Suppressor macrophage (primary cell): ENCODE measurements around the gene SUV39H2.
"Not testable (repeated sequence)": the region's sequence is repeated elsewhere in the genome, so short reads cannot be mapped to it uniquely, and the experiment has no call there.

Experiments used
- DNase-seq, 4 experiments: peaks; one replicate each; pipeline ENCODE4 v3.0.0-alpha.2; 2020 to 2022

Gene SUV39H2

DNA sequence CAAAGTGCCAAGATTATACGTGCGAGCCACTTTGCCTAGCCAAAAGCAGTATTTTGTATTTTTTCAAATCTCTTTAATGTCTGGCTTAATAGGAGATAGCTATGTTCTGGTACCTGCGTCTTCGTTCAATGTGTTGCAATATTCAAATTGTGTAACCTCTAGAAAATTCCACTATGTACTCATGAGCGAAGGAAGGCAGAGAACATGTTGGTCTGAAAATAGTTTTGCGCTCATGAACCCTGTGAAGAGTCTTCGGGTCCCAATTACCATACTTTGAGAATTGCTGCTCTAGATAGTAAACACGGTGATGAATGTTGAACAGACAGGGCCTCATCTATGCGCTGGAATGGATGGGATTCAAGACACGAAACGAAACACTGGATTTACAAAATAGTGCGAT lies 2.7 kb upstream of the SUV39H2 start:
- no peak for DNase-seq

DNA sequence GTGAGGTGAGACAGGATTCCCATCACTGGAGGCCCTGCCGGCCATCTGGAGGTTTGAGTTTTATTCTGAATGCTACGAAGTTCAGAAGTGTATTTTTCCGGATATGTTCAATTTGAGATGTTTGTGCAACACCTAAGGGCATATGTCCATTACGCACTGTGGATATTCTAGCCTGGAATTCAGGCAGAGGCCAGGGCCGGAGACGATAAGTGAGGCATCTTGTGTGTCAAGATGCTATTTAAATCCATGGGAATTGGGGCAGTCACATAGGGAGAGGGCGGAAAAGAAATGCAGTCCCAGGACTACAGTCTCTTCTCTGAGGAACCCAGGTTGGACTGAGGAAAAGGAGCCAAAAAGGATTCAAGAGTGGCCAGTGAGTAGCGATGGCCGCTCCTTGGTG lies 1.9 kb upstream of the SUV39H2 start:
- no peak for DNase-seq

GRCh38 chr10:14879124-14879927 lies 660 bp downstream of the SUV39H2 start:
- DNase-seq = peak; percentile 22 to 62 (median 36)

DNA sequence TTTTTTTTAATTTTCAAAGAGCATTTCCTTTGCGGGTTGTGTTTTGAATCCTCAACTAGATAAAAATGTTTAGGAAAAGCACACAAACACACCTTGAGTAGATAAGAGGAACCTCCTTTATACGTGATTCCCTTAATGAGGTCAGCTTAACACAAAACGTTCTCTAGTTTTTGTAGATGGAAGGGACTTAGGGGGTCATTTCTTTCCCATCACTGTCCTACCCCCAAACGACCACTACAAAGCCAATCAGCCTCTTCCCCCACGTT lies 1.2 kb downstream of the SUV39H2 start:
- DNase-seq = no peak

DNA sequence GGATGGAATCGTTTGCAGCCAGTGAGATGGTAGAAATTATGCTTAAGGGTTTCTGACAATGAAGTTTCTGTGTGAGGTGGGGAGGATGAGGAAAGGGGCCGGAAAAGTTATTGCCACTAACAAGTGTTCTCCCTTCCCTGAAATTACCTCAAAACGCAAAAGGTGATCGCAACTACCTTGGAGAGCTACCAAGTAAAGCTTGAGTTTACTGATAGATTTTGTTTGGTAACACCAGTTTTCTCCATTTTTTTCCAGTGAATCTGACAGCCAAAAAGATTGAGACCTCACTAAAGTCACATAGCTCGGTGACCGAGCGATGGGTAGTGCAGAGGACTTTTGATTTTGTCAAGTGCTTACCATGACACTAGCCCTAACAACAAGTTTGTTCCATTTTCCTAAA lies 1.6 kb downstream of the SUV39H2 start:
- no peak for DNase-seq

GRCh38 chr10:14884082-14884481 lies 5.4 kb downstream of the SUV39H2 start:
- peak; percentile 9 to 49 (median 24) for DNase-seq

DNA sequence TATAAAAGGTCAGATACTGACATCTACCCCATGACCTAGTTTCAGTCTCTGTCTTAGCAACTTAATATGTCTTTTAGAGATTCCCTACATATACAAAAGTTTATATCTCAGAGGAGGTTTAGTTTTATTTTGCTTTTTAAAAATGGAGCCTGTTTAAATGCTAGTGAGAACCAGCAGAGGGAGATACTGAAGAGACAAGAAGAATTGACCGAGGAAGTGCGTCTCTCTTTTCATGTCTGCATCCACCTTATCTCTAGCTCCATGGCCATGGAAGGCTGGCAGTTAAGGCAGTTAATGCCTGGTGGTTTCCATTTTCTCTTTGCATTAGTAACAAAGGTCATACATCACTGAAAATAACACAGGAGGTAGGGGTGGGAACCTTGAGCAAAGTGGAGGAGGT lies 10.7 kb downstream of the SUV39H2 start:
- peak in 2 of 4 experiments; percentile 4 to 9 for DNase-seq

DNA sequence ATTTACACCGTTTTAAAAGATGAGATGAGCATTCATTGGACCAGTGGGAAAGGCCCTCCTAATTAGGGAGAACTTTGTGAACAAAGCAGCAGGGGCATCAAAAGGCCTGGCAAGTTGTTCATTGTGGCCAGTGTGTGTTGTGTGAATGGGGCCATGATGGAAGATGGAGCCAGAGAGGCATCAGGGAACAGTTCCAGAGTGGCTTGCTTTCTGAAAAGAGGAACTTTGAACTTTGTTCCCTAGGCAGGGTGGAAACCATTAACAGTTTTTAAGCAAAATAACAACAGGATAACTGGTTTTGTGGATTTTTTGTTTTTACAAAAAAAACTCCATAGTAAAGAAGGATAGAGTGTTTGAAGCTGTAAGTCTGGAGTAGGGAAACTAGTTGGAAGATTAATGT lies 12.5 kb downstream of the SUV39H2 start:
- peak in 2 of 4 experiments; percentile 3 to 14 for DNase-seq

DNA sequence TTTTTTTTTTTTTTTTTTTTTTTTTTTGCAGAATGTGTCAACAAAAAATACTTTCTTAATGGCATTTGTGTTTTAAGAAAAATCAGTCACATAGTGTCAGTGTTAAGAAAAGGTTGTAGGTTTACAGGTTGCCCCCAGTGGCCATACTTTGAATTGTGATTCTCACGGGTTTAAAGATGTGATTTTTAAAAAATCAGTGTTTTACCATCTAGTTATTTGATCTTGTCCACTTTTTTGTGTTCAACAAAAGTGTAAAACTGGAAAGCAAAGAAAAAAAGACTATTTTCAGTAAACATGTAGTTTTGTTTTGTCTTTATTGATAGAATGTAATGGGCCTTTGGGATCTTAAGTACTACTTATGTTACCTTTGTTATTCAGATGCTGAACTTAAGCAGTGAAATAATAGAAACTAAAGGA lies 25.7 kb downstream of the SUV39H2 start:
- DNase-seq = peak; percentile 30 to 52 (median 44)

GRCh38 chr10:14904864-14905263 lies 26.2 kb downstream of the SUV39H2 start:
- no peak for DNase-seq

DNA sequence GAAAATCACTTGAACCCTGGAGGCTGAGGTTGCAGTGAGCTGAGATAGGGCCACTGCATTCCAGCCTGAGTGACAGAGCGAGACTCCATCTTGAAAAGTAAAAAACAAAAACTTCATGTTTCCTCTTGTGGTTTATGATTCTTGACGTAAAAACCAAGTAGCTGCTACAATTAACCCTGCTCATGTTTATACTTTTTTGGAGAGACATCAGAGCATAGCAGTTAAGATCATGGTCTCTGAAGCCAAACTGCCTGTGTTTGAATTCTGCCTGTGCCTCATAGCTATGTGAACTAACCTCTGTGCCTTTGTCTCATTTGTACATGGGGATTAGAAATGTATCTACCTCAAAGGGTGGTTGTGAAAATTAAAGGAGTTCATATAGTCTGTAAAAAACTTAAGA lies 27.2 kb downstream of the SUV39H2 start:
- no peak for DNase-seq

- DNase-seq = no peak
Measured at GRCh38 chr10:14906765-14907164, 28.1 kb downstream of the SUV39H2 start.

DNA sequence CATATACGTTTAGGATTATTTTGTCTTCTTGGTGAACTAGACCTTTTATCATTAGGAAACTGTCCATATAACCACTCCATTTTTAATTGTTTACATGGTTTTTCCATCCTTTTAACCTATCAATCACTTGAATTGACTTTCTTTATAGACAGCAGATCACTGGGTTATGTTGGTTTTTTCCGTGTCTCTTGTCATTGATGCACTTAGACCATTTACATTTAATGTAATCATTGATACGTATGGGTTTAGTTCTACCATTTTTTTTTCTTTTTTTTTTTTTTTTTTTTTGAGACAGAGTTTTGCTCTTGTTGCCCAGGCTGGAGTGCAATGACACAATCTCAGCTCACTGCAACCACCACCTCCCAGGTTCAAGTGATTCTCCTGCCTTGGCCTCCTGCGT lies 28.9 kb downstream of the SUV39H2 start:
- not testable (repeated sequence) for DNase-seq

DNA sequence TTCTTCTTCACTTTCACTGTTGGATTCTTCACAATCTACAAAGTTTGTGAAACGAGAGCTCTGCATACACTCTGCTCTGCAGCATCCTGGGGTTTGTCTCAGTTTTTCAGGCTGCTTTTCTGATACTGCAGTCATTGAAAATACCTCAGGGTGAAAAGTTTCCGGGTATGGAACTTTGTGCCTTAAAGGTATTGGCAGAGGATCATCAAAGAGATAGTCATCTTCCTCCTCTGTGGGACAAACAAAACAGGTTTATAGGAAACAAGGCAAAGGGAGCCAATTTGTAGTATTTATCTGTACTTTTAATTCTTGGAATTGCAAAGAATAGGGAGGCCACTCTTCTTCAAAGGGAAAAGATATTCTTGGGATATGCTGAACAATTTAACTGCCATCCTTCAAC lies 30.4 kb downstream of the SUV39H2 start:
- DNase-seq = no peak

DNA sequence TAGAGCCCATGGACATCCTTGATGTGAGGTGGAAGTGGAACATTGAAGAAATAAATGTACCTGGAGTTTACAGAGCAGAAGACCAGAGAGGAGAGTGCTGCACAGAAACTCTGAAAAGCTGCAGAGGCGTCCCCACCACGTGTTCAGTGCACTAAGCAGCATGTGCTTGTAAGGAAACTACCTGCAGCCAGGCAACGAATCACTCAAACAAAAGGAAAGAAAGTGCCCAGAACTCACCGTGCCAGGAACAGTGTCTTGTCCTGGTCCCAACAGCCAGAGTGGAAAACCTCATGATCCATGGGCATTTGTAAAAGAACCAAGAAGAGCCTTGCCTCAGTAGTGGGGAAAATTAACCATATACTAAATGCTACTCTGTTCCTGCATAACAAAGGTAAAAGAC lies 32.3 kb downstream of the SUV39H2 start:
- DNase-seq = no peak

GRCh38 chr10:14911801-14912200 lies 33.1 kb downstream of the SUV39H2 start:
- DNase-seq = no peak

DNA sequence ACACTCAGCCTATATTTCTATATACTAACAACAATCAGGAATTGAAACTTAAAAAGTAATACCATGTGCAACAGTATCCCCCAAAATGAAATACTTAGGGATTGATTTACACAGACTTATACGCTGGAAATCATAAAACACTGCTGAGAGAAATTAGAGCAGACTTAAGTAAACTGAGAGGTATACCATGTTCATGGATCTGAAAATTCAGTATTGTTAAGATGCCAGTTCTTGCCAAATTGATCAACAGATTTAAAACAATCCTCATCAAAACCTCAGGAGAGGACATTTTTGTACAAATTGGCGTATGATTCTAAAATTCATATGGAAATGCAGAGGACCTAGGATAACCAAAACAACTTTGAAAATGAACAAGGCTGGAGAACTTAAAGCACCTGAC lies 37.9 kb downstream of the SUV39H2 start:
- DNase-seq = no peak

GRCh38 chr10:14917827-14918226 lies 39.2 kb downstream of the SUV39H2 start:
- DNase-seq = no peak

DNA sequence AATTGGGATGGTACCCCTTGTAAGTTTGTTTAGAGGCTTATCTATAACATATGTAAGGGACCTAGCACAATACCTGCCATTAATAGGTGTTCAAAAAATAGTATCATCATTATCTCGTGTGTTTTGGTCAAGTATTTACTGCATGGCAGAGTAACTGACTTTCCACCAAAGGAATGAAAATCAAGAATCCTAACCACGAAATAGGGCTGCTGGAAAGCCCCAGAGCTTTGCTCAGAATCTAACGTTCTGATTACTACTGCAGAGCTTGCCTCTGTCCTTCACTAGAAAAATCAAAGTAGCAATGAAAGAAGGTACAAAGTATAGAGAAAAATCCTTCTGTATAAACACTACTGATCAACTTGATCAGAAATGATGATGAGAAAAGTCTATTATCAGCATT lies 40.3 kb downstream of the SUV39H2 start:
- no peak for DNase-seq

- DNase-seq = no peak
Measured at GRCh38 chr10:14924013-14924412, 45.3 kb downstream of the SUV39H2 start.

DNA sequence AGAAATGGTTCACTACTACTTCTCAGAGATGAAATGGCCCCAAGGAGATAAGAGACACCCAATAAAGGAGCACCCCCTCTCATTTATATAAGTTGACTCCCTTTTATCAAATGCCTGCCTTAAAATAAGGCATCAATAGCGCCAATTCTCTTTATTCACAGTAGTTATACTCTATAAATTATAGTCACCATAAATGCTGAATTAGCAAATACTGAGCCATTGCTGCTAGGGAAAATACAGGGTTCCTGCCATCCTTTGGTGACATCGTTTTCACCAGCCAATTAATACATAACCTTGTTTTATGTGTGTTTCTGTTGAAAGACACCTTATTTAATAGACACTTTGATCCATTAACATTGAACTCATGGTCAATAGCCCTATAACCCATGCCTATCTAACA lies 46.6 kb downstream of the SUV39H2 start:
- DNase-seq = no peak

DNA sequence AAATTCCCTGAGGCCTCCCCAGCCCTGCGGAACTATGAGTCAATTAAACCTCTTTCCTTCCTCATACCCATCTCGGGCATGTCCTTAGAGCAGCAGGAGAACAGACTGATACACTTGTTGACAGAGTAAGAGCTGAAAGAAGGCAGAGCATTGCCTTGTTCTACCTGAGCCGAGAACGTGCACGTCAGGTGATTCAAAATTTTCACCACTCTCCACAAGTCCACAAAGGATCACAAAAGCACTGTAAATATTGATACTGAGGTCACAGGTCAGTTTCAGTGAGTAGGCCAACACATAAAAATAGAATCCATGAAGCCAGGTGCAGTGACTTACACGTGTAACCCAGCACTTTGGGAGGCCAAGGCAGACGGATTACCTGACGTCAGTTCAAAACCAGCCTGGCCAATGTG lies 47.4 kb downstream of the SUV39H2 start:
- no peak for DNase-seq

DNA sequence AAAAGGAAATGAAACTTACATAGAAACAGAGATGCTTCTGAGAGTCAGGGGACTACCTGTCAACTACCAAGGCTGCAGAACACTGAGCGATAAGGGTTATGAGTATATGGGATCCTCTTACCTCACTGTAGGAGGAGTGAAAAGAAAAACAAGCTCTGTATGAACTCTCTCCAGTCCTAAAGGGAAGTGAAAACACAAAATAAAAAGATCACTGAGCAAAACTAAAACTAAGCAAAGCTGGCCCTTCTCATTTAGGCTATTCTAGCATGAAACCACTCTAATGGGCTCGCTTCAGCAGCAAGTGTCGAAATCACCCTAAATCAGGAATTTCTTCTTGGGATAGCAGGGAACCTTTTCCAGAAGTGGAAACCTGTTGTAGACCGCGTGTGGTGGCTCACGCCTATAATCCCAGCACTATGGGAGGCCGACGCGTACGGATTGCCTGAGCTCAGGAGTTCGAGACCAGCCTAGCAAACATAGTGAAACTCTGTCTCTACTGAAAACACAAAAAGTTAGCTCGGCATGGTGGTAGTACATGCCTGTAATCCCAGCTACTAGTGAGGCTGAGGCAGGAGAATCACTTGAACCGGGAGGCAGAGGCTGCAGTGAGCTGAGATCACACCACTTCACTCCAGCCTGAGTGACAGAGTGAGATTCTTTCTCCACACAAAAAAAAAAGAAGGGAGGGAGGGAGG lies 48.2 kb downstream of the SUV39H2 start:
- DNase-seq = peak in 2 of 4 experiments; percentile 6 to 7

GRCh38 chr10:14930610-14931009 lies 51.9 kb downstream of the SUV39H2 start:
- DNase-seq = no peak

DNA sequence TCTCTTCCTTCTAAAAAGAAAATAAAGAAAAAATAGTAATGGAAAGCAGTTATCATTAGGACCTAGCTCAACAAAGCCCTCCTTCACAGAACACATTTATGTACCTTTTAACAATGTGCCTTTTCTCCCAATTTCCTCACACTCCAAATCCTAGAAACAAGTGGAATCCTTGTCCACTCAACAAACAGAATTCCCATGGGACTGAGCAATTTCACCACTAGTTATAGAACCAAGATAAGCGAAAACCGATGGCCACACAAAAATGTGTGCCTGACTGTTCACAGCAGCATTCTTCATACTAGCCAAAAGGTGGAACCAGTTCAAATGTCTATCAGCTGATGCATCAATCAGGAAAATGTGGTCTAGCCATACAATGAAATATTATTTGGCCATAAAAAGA lies 57.9 kb downstream of the SUV39H2 start:
- no peak for DNase-seq
